ENCODE results near the gene ZNF350. TPM values are rescaled to one million over a fixed set of nuclear protein-coding genes. Genes with fewer than 3 reads are reported as not detected.

The ZNF350 gene
- total and polyA plus RNA-seq, 2 of the 13 experiments (the other 11 are each of a cell fraction or from before 2014, with no cell fraction given): 3.7 to 6.9 TPM

GRCh38 chr19:52028027-52028779 lies 41.6 kb upstream of the ZNF350 start, which contains the start of gene ZNF614 (continued):
- TF ChIP-seq ARID5B (CRISPR knock-in tag; IDR thresholded peaks at IDR 0.05) (no peak; the same call in none of the 2 replicates), ZNF3 (CRISPR knock-in tag; IDR thresholded peaks at IDR 0.05) (no peak; the same call in 1 of the 2 replicates), RFX3 (CRISPR knock-in tag; IDR thresholded peaks at IDR 0.05) (no peak), GATA4 (IDR thresholded peaks at IDR 0.05; ENCODE audit: borderline replicate concordance, low read depth) (no peak; the same call in 1 of the 2 replicates), NFRKB (IDR thresholded peaks at IDR 0.05) (peak; percentile 81; the same call in 1 of the 2 replicates), ZNF790 (CRISPR knock-in tag; IDR thresholded peaks at IDR 0.05; ENCODE audit: borderline replicate concordance) (peak; percentile 55; the same call in 1 of the 2 replicates), DMAP1 (CRISPR knock-in tag; IDR thresholded peaks at IDR 0.05) (peak; percentile 96), MED1 (CRISPR knock-in tag; IDR thresholded peaks at IDR 0.05) (peak; percentile 60; the same call in 1 of the 2 replicates), ZNF556 (CRISPR knock-in tag; IDR thresholded peaks at IDR 0.05; ENCODE audit: borderline replicate concordance) (peak; percentile 96; the same call in 1 of the 2 replicates), ZNF546 (CRISPR knock-in tag; conservative IDR thresholded peaks at IDR 0.05) (0 out of 2 replicates have a peak, but pooled peaks have one; percentile 65), THAP11 (CRISPR knock-in tag; IDR thresholded peaks at IDR 0.05) (peak; percentile 89), ZNF138 (CRISPR knock-in tag; IDR thresholded peaks at IDR 0.05; ENCODE audit: low read depth) (peak; percentile 87; the same call in 1 of the 2 replicates), HNRNPL (IDR thresholded peaks at IDR 0.05; ENCODE audit: low read depth, low read length) (peak; percentile 74; the same call in 1 of the 2 replicates), NR2C2 (CRISPR knock-in tag; IDR thresholded peaks at IDR 0.05; ENCODE audit: borderline replicate concordance) (peak; percentile 88), ZNF292 (CRISPR knock-in tag; IDR thresholded peaks at IDR 0.05; ENCODE audit: borderline replicate concordance, low read depth) (peak; percentile 72; the same call in 1 of the 2 replicates), ZFP62 (CRISPR knock-in tag; IDR thresholded peaks at IDR 0.05) (no peak), ZNF549 (CRISPR knock-in tag; IDR thresholded peaks at IDR 0.05) (no peak), MXD4 (CRISPR knock-in tag; IDR thresholded peaks at IDR 0.05) (peak; percentile 68), ZNF451 (CRISPR knock-in tag; IDR thresholded peaks at IDR 0.05) (peak; percentile 82), CERS6 (CRISPR knock-in tag; IDR thresholded peaks at IDR 0.05) (no peak), DRAP1 (CRISPR knock-in tag; IDR thresholded peaks at IDR 0.05) (peak; percentile 43)
- TF ChIP-seq, protein P1, sequence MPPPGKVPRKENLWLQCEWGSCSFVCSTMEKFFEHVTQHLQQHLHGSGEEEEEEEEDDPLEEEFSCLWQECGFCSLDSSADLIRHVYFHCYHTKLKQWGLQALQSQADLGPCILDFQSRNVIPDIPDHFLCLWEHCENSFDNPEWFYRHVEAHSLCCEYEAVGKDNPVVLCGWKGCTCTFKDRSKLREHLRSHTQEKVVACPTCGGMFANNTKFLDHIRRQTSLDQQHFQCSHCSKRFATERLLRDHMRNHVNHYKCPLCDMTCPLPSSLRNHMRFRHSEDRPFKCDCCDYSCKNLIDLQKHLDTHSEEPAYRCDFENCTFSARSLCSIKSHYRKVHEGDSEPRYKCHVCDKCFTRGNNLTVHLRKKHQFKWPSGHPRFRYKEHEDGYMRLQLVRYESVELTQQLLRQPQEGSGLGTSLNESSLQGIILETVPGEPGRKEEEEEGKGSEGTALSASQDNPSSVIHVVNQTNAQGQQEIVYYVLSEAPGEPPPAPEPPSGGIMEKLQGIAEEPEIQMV (CRISPR knock-in tag; IDR thresholded peaks at IDR 0.05; ENCODE audit: low read depth): peak; percentile 58; the same call in 1 of the 2 replicates
- TF ChIP-seq, protein P2, sequence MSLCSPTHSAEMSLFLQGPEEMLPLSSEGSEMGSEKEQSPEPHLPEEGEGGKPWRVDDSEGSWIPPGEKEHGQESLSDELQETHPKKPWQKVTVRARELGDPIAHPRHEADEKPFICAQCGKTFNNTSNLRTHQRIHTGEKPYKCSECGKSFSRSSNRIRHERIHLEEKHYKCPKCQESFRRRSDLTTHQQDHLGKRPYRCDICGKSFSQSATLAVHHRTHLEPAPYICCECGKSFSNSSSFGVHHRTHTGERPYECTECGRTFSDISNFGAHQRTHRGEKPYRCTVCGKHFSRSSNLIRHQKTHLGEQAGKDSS (CRISPR knock-in tag; IDR thresholded peaks at IDR 0.05; ENCODE audit: borderline replicate concordance, low read depth): peak; percentile 78; the same call in 1 of the 2 replicates

Measured in HepG2 (cell line).